SJSA1 (cell line): Measurements from ENCODE around the gene CLDN8. TPM values are rescaled to one million over a fixed set of nuclear protein-coding genes. Genes with fewer than 3 reads are reported as not detected.

ENCODE experiments used
- DNase-seq, 2 experiments: peaks; one replicate each; pipeline ENCODE4 v3.0.0-alpha.2; 2015 to 2020; ENCODE audit warnings: low spot score in 2 of 2, low read depth in 1 of 2
- H3K27ac ChIP-seq: fragments of 250-450 bp; sonication (Bioruptor Pico); 2 replicates; pipeline ENCODE4 v1.5.1; 2020; ENCODE audit warnings: mild to moderate bottlenecking, moderate library complexity
- H3K27me3 ChIP-seq: fragments of 250-450 bp; sonication (Bioruptor Pico); replicated peaks from 2 replicates; pipeline ENCODE4 v1.5.1; 2020; ENCODE audit warnings: mild to moderate bottlenecking, moderate library complexity
- H3K36me3 ChIP-seq: fragments of 250-450 bp; sonication (Bioruptor Pico); 2 replicates; pipeline ENCODE4 v1.5.1; 2020; ENCODE audit warnings: mild to moderate bottlenecking
- H3K4me1 ChIP-seq: fragments of 250-450 bp; sonication (Bioruptor Pico); replicated peaks from 2 replicates; pipeline ENCODE4 v1.6.1; 2021; ENCODE audit warnings: mild to moderate bottlenecking
- H3K4me3 ChIP-seq: fragments of 250-450 bp; sonication (Bioruptor Pico); 2 replicates; pipeline ENCODE4 v1.5.1; 2020; ENCODE audit warnings: mild to moderate bottlenecking
- H3K9me3 ChIP-seq: fragments of 250-450 bp; sonication (Bioruptor Pico); replicated peaks from 2 replicates; pipeline ENCODE4 v1.5.1; 2020; ENCODE audit warnings: mild to moderate bottlenecking
- total RNA-seq: library from RNA; depleted of rRNA; stranded (reverse); fragments of >200 nt; shearing (Covaris generic); gene quantifications from 2 replicates; pipeline ENCODE4 v1.2.3, GENCODE V29; 2014; rRNA removed

The CLDN8 gene
- total RNA-seq, 1 experiment from 2014 or later = not detected

- Histone ChIP-seq H3K36me3 (no peaks in the 10 kb centered on the region), H3K9me3 (no peaks in the 10 kb centered on the region), H3K4me3 (no peak overlapping the region), H3K27ac (no peak overlapping the region), H3K4me1 (no peaks in the 10 kb centered on the region), H3K27me3 (no peaks in the 10 kb centered on the region; the same call in 1 of the 2 replicates)
- DNase-seq = no peak
Observed at GRCh38 chr21:30186242-30186641, 29.7 kb downstream of the CLDN8 start.

DNA sequence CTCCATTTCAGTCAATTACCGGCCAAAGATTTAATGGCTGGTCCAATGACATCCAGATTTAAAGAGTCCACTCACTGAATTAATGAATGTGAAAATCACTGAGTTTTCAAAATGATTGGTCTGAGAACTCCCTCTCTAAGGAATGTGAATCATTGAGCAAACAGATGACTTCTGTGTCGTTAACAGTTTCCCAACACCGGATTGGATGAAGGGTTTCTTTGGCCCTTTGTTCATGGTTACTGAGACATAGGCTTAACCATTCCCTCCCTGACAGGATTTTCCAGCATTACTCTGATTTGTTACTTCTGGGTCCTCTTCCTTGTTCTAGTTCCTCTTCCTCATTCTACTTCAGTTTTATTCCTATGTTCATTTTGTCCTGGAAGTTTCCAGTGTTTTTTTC is 47.8 kb downstream of the CLDN8 start:
- no peak overlapping the region for H3K27ac ChIP-seq
- H3K4me1 ChIP-seq = no peaks in the 10 kb centered on the region
- no peaks in the 10 kb centered on the region; the same call in 1 of the 2 replicates for H3K27me3 ChIP-seq
- no peak overlapping the region for H3K4me3 ChIP-seq
- no peaks in the 10 kb centered on the region for H3K9me3 ChIP-seq
- H3K36me3 ChIP-seq = no peaks in the 10 kb centered on the region
- DNase-seq = no peak

GRCh38 chr21:30166705-30167104 is 49.2 kb downstream of the CLDN8 start, which contains the start of gene CLDN17:
Gene CLDN17, minus strand, starts transcription at chr21:30166805. Its CDS starts 188 bp downstream, at chr21:30166617.
- no peaks in the 10 kb centered on the region for H3K4me1 ChIP-seq
- H3K4me3 ChIP-seq = no peak within 1 kb of the TSS
- no peaks in the 10 kb centered on the region for H3K9me3 ChIP-seq
- H3K27ac ChIP-seq = no peak within 1 kb of the TSS
- no peaks in the 10 kb centered on the region for H3K36me3 ChIP-seq
- H3K27me3 ChIP-seq = no peaks in the 10 kb centered on the region; the same call in 1 of the 2 replicates
- DNase-seq = no peak

- no peak for DNase-seq
- H3K27me3 ChIP-seq = no peaks in the 10 kb centered on the region; the same call in 1 of the 2 replicates
- H3K4me3 ChIP-seq = no peak overlapping the region
- no peaks in the 10 kb centered on the region for H3K36me3 ChIP-seq
- H3K9me3 ChIP-seq = no peaks in the 10 kb centered on the region
- no peak overlapping the region for H3K27ac ChIP-seq
- no peaks in the 10 kb centered on the region for H3K4me1 ChIP-seq
Observed at GRCh38 chr21:30166171-30166570, 49.7 kb downstream of the CLDN8 start.

DNA sequence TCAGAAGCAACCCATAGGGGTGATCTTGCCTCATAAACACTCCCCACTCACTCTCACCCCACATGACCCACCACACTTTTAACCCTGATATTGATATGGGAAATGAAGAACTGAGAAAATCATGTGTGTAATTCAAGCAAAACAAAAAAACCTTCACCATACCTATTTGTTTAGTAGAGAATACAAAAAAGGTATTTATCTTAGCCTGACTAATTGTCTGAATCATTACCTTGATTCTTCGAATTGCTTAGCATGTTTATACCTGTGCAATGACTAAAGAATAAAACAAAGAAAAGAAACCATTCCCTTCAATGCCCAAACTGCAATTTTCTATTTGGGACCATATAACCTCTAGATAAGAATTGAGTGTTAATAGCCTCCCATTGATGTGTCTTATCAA is 51.1 kb downstream of the CLDN8 start:
- Histone ChIP-seq H3K27me3 (no peaks in the 10 kb centered on the region; the same call in 1 of the 2 replicates), H3K36me3 (no peaks in the 10 kb centered on the region), H3K9me3 (no peaks in the 10 kb centered on the region), H3K27ac (no peak overlapping the region), H3K4me1 (no peaks in the 10 kb centered on the region), H3K4me3 (no peak overlapping the region)
- DNase-seq = no peak

Other genes with a start within 250 kb of the CLDN8 start
- not detected in 2 replicates for gene CLDN17, start 49.3 kb downstream of the CLDN8 start, total RNA-seq
- not detected in 2 replicates for gene KRTAP24-1, start 66.9 kb upstream of the CLDN8 start, total RNA-seq
- gene KRTAP25-1, start 73.4 kb upstream of the CLDN8 start, total RNA-seq = not detected in 2 replicates
- gene KRTAP26-1, start 104.2 kb upstream of the CLDN8 start, total RNA-seq = not detected in 2 replicates
- not detected in 2 replicates for gene KRTAP27-1, start 121.6 kb upstream of the CLDN8 start, total RNA-seq
- gene KRTAP23-1, start 132.5 kb upstream of the CLDN8 start, total RNA-seq = not detected in 2 replicates
- gene KRTAP13-2, start 156.2 kb upstream of the CLDN8 start, total RNA-seq = not detected in 2 replicates
- not detected in 2 replicates for gene KRTAP13-1, start 179.9 kb upstream of the CLDN8 start, total RNA-seq
- gene KRTAP13-3, start 209.8 kb upstream of the CLDN8 start, total RNA-seq = not detected in 2 replicates
- gene KRTAP13-4, start 214.1 kb upstream of the CLDN8 start, total RNA-seq = not detected in 2 replicates
- not detected in 2 replicates for gene KRTAP15-1, start 224.2 kb upstream of the CLDN8 start, total RNA-seq